MCF 10A (cell line): Measurements from ENCODE around the gene SLC45A1. TPM values are rescaled to one million over a fixed set of nuclear protein-coding genes. Genes with fewer than 3 reads are reported as not detected.

ENCODE experiments used
- BruUV-seq: library from RNA; stranded (reverse); fragments of 400-500 nt; replicated peaks from 2 replicates; lab custom pipeline; 2021; lab: Mats Ljungman, UMichigan
- CTCF ChIA-PET: fragments of 300-600 bp; sonication (Branson Sonifier 250); formaldehyde crosslinking; extraction: SDS; loops from one replicate; lab custom pipeline; 2021; ENCODE audit warnings: antibody characterized with exemption, inconsistent platforms; lab: Yijun Ruan, JAX
- POLR2A ChIA-PET: fragments of 300-600, 350-650 bp; sonication (Branson Sonifier 250); formaldehyde crosslinking; extraction: SDS; loops from one replicate; lab custom pipeline; 2020; ENCODE audit warnings: antibody characterized with exemption, inconsistent platforms; lab: Yijun Ruan, JAX
- DNase-seq: peaks from one replicate; pipeline ENCODE4 v3.0.0-alpha.2; 2018; ENCODE audit not compliant: unreplicated experiment
- H3K27ac Mint-ChIP-seq: one replicate; pipeline ENCODE4 v1.8.0; 2022; ENCODE audit warnings: mild to moderate bottlenecking, low read depth, mixed read lengths; ENCODE audit not compliant: unreplicated experiment
- H3K27me3 Mint-ChIP-seq: one replicate; pipeline ENCODE4 v1.8.0; 2022; ENCODE audit warnings: mixed read lengths; ENCODE audit not compliant: insufficient read depth, unreplicated experiment
- H3K36me3 Mint-ChIP-seq: one replicate; pipeline ENCODE4 v1.8.0; 2022; ENCODE audit warnings: mild to moderate bottlenecking, moderate library complexity, mixed read lengths; ENCODE audit not compliant: insufficient read depth, unreplicated experiment
- H3K4me1 Mint-ChIP-seq: one replicate; pipeline ENCODE4 v1.8.0; 2022; ENCODE audit warnings: mixed read lengths; ENCODE audit not compliant: insufficient read depth, unreplicated experiment
- H3K4me3 Mint-ChIP-seq: one replicate; pipeline ENCODE4 v1.8.0; 2022; ENCODE audit warnings: mild to moderate bottlenecking, moderate library complexity, mixed read lengths; ENCODE audit not compliant: unreplicated experiment
- H3K9me3 Mint-ChIP-seq: one replicate; pipeline ENCODE4 v1.8.0; 2022; ENCODE audit warnings: mixed read lengths; ENCODE audit not compliant: unreplicated experiment
- CTCF ChIP-seq: fragments of 200-600 bp; IDR thresholded peaks from one replicate; pipeline ENCODE4 v1.8.0; 2022; ENCODE audit warnings: antibody characterized with exemption, mild to moderate bottlenecking; ENCODE audit not compliant: unreplicated experiment
- intact Hi-C: fragments of 100-400 bp; cut with micrococcal nuclease; formaldehyde crosslinking; loops from 2 replicates; pipeline ENCODE4 v1.14.1; 2022
- total RNA-seq: library from RNA; stranded (reverse); gene quantifications from 2 replicates; pipeline ENCODE4 v1.2.3, GENCODE V29; 2022

SLC45A1 gene
- total RNA-seq, 1 experiment from 2014 or later = 0.30 TPM

- Mint-ChIP-seq H3K4me1 (peaks cover 23% of the 10 kb centered on the region), H3K27me3 (no peaks in the 10 kb centered on the region), H3K36me3 (peaks cover 36% of the 10 kb centered on the region), H3K4me3 (no peak overlapping the region), H3K9me3 (no peaks in the 10 kb centered on the region), H3K27ac (no peak overlapping the region)
- intact Hi-C loops = no loop called here
- ChIA-PET POLR2A (no interaction called here), CTCF (interaction anchor here (0.9 kb wide), 1 partner anchor 171 kb away, joined by 3 read pairs; no protein-coding TSS in a partner anchor)
- TF ChIP-seq CTCF = no peak
- no peak for DNase-seq
- no TSS peak for BruUV-seq
These were observed 72.8 kb downstream of the SLC45A1 start for GRCh38 chr1:8390707-8391106.

- Mint-ChIP-seq H3K4me1 (peaks cover 41% of the 10 kb centered on the region), H3K27me3 (no peaks in the 10 kb centered on the region), H3K36me3 (peaks cover 46% of the 10 kb centered on the region), H3K4me3 (no peak overlapping the region), H3K9me3 (no peaks in the 10 kb centered on the region), H3K27ac (no peak overlapping the region)
- no TSS peak for BruUV-seq
- no peak for TF ChIP-seq CTCF
- intact Hi-C loops = no loop called here
- DNase-seq = no peak
- POLR2A ChIA-PET = interaction anchor here (0.6 kb wide), 1 partner anchor 14 kb away, joined by 4 read pairs; no protein-coding TSS in a partner anchor
- CTCF ChIA-PET = no interaction called here
These were observed 74.6 kb downstream of the SLC45A1 start for GRCh38 chr1:8392522-8392921.
